Measurements from ENCODE around the gene HDAC6. TPM values are rescaled to one million over a fixed set of nuclear protein-coding genes. Genes with fewer than 3 reads are reported as not detected.
"Not testable (repeated sequence)": the region's sequence is repeated elsewhere in the genome, so short reads cannot be mapped to it uniquely, and the experiment has no call there.

HDAC6 gene
- total and polyA plus RNA-seq, 2 donors (not counting 3 experiments of a cell fraction or from before 2014, with no cell fraction given), result 43.7 to 58.4 TPM

- no peaks in the 10 kb centered on the region for H3K36me3 ChIP-seq (ENCODE audit: control insufficient read depth in 2 of 2, extremely low read depth in 1 of 2, insufficient read depth in 2 of 2, low read length in 2 of 2)
- BruUV-seq (replicated peaks), result no TSS peak
- H3K79me2 ChIP-seq (ENCODE audit: control insufficient read depth, insufficient read depth, low read length), result no peaks in the 10 kb centered on the region
- H3K27ac ChIP-seq (ENCODE audit: insufficient read depth, low read depth, low read length), result no peak overlapping the region
- POLR2A ChIA-PET, result no interaction called here
- H3K27me3 ChIP-seq (ENCODE audit: control insufficient read depth in 2 of 2, insufficient read depth in 2 of 2, low read length in 2 of 2), result no peaks in the 10 kb centered on the region
- DNase-seq (ENCODE audit: low read depth, low spot score) (no peak), FAIRE-seq (no peak)
- CTCF ChIA-PET, result no interaction called here
- no peak overlapping the region for H2AFZ ChIP-seq (ENCODE audit: low read depth, low read length)
- TF ChIP-seq POLR2A (IDR thresholded peaks at IDR 0.05; ENCODE audit: low read depth, low read length) (no peak), EZH2 (IDR thresholded peaks at IDR 0.05; ENCODE audit: borderline replicate concordance, low read depth, low read length, severe bottlenecking) (no peak), CTCF (IDR thresholded peaks at IDR 0.05; ENCODE audit: extremely low read depth in 1 of 2, insufficient read depth in 1 of 2, low read depth in 1 of 2, low read length in 2 of 2) (peak in 1 of 2 donors; percentile 4)
- no peaks in the 10 kb centered on the region for H3K9me3 ChIP-seq (replicated peaks; ENCODE audit: control insufficient read depth, insufficient read depth, low read length)
- no peak overlapping the region for H3K4me3 ChIP-seq (replicated peaks in 1 of 3; ENCODE audit: insufficient read depth in 1 of 3, low read depth in 1 of 3, low read length in 3 of 3)
- no peaks in the 10 kb centered on the region for H4K20me1 ChIP-seq (replicated peaks; ENCODE audit: control insufficient read depth, extremely low read depth, insufficient read depth, low read length)
- intact Hi-C loops (cut with micrococcal nuclease), result no loop called here
- no peaks in the 10 kb centered on the region for H3K4me1 ChIP-seq (ENCODE audit: control insufficient read depth, extremely low read depth, insufficient read depth, low read length)
- dilution Hi-C loops (cut with MboI; ENCODE audit: extremely low pct_ligation_motif_present, low sequenced_read_pairs), result no loop called here
- no peaks in the 10 kb centered on the region for H3K9me1 ChIP-seq (replicated peaks; ENCODE audit: control insufficient read depth, extremely low read depth, insufficient read depth, low read length)
- no peak overlapping the region for H3K4me2 ChIP-seq (ENCODE audit: insufficient read depth, low read length)
- H3K9ac ChIP-seq (replicated peaks; ENCODE audit: extremely low read depth, insufficient read depth, low read length), result no peak overlapping the region
Observed at GRCh38 chrX:48854898-48855297, 53.0 kb downstream of the HDAC6 start.

GRCh38 chrX:48864210-48864609 lies 62.3 kb downstream of the HDAC6 start:
- dilution Hi-C loops (cut with MboI; ENCODE audit: extremely low pct_ligation_motif_present, low sequenced_read_pairs), result no loop called here
- Histone ChIP-seq H3K4me3 (replicated peaks in 1 of 3; ENCODE audit: insufficient read depth in 1 of 3, low read depth in 1 of 3, low read length in 3 of 3) (no peak overlapping the region), H4K20me1 (replicated peaks; ENCODE audit: control insufficient read depth, extremely low read depth, insufficient read depth, low read length) (no peaks in the 10 kb centered on the region), H3K36me3 (ENCODE audit: control insufficient read depth in 2 of 2, extremely low read depth in 1 of 2, insufficient read depth in 2 of 2, low read length in 2 of 2) (no peaks in the 10 kb centered on the region), H3K27ac (ENCODE audit: insufficient read depth, low read depth, low read length) (no peak overlapping the region), H3K9me1 (replicated peaks; ENCODE audit: control insufficient read depth, extremely low read depth, insufficient read depth, low read length) (no peaks in the 10 kb centered on the region), H3K79me2 (ENCODE audit: control insufficient read depth, insufficient read depth, low read length) (no peaks in the 10 kb centered on the region), H3K4me1 (ENCODE audit: control insufficient read depth, extremely low read depth, insufficient read depth, low read length) (peaks cover 2% of the 10 kb centered on the region), H3K27me3 (ENCODE audit: control insufficient read depth in 2 of 2, insufficient read depth in 2 of 2, low read length in 2 of 2) (no peaks in the 10 kb centered on the region), H3K9ac (replicated peaks; ENCODE audit: extremely low read depth, insufficient read depth, low read length) (no peak overlapping the region), H3K4me2 (ENCODE audit: insufficient read depth, low read length) (no peak overlapping the region), H2AFZ (ENCODE audit: low read depth, low read length) (no peak overlapping the region), H3K9me3 (replicated peaks; ENCODE audit: control insufficient read depth, insufficient read depth, low read length) (no peaks in the 10 kb centered on the region)
- POLR2A ChIA-PET, result no interaction called here
- TF ChIP-seq GATA2 (IDR thresholded peaks at IDR 0.05; ENCODE audit: insufficient read depth, insufficient read length, low read depth, low read length) (peak; percentile 48), FOS (IDR thresholded peaks at IDR 0.05; ENCODE audit: borderline replicate concordance, insufficient read depth, low read length) (no peak)
- CTCF ChIA-PET, result interaction anchor here (0.9 kb wide), 1 partner anchor 27 kb away, joined by 5 read pairs; no protein-coding TSS in a partner anchor
- peak; percentile 3 for DNase-seq (ENCODE audit: low read depth, low spot score)
- FAIRE-seq, result peak; percentile 77
- intact Hi-C loops (cut with micrococcal nuclease), result no loop called here
- BruUV-seq (replicated peaks), result no TSS peak

GRCh38 chrX:48872017-48872416 lies 70.2 kb downstream of the HDAC6 start:
- H3K36me3 ChIP-seq (ENCODE audit: control insufficient read depth in 2 of 2, extremely low read depth in 1 of 2, insufficient read depth in 2 of 2, low read length in 2 of 2); intact Hi-C loops (cut with micrococcal nuclease); H3K9ac ChIP-seq (replicated peaks; ENCODE audit: extremely low read depth, insufficient read depth, low read length); H2AFZ ChIP-seq (ENCODE audit: low read depth, low read length); H3K4me2 ChIP-seq (ENCODE audit: insufficient read depth, low read length); CTCF ChIA-PET; H4K20me1 ChIP-seq (replicated peaks; ENCODE audit: control insufficient read depth, extremely low read depth, insufficient read depth, low read length); H3K4me1 ChIP-seq (ENCODE audit: control insufficient read depth, extremely low read depth, insufficient read depth, low read length); H3K27me3 ChIP-seq (ENCODE audit: control insufficient read depth in 2 of 2, insufficient read depth in 2 of 2, low read length in 2 of 2); POLR2A ChIA-PET; H3K79me2 ChIP-seq (ENCODE audit: control insufficient read depth, insufficient read depth, low read length); BruUV-seq (replicated peaks); H3K27ac ChIP-seq (ENCODE audit: insufficient read depth, low read depth, low read length); dilution Hi-C loops (cut with MboI; ENCODE audit: extremely low pct_ligation_motif_present, low sequenced_read_pairs); FAIRE-seq; DNase-seq (ENCODE audit: low read depth, low spot score); H3K9me1 ChIP-seq (replicated peaks; ENCODE audit: control insufficient read depth, extremely low read depth, insufficient read depth, low read length); H3K9me3 ChIP-seq (replicated peaks; ENCODE audit: control insufficient read depth, insufficient read depth, low read length); H3K4me3 ChIP-seq (replicated peaks in 1 of 3; ENCODE audit: insufficient read depth in 1 of 3, low read depth in 1 of 3, low read length in 3 of 3): not testable (repeated sequence)
